NT2/D1 (cell line): ENCODE results near the gene KMT2A.

Experiments
- SUZ12 ChIP-seq: IDR thresholded peaks from 2 replicates; pipeline ENCODE4 v1.6.1; 2011; ENCODE audit not compliant: insufficient read length, insufficient read depth; ENCODE audit errors: extremely low read depth
- YY1 ChIP-seq: IDR thresholded peaks from 2 replicates; pipeline ENCODE4 v1.6.1; 2011; ENCODE audit not compliant: insufficient read length, insufficient read depth
- ZNF274 ChIP-seq: IDR thresholded peaks from 2 replicates; pipeline ENCODE4 v1.6.1; 2011; ENCODE audit warnings: mild to moderate bottlenecking, low read depth, low read length

DNA sequence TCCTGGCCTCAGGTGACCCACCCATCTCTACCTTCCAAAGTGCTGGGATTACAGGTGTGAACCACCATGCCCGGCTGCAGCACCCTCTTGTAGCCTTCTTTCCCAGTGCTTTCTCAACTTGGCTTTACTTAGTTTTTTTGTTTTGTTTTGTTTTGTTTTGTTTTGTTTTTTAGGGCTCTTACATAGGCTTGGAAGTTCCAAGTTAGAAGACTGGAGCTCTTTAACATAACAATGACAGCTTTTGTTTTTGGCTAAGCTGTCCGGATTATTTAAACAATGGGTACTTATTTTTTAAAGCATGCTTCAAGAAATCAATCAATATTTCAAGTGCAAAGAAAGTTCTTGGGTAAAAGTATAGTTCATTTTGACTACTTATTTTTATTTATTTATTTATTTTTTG is 25.9 kb downstream of the KMT2A start:
- TF ChIP-seq YY1 (no peak), ZNF274 (no peak), SUZ12 (no peak)
